ENCODE data around the gene NMT1. TPM values are rescaled to one million over a fixed set of nuclear protein-coding genes. Genes with fewer than 3 reads are reported as not detected.

Gene NMT1
- total RNA-seq, 1 donor from 2014 or later: 81.9 TPM

DNA sequence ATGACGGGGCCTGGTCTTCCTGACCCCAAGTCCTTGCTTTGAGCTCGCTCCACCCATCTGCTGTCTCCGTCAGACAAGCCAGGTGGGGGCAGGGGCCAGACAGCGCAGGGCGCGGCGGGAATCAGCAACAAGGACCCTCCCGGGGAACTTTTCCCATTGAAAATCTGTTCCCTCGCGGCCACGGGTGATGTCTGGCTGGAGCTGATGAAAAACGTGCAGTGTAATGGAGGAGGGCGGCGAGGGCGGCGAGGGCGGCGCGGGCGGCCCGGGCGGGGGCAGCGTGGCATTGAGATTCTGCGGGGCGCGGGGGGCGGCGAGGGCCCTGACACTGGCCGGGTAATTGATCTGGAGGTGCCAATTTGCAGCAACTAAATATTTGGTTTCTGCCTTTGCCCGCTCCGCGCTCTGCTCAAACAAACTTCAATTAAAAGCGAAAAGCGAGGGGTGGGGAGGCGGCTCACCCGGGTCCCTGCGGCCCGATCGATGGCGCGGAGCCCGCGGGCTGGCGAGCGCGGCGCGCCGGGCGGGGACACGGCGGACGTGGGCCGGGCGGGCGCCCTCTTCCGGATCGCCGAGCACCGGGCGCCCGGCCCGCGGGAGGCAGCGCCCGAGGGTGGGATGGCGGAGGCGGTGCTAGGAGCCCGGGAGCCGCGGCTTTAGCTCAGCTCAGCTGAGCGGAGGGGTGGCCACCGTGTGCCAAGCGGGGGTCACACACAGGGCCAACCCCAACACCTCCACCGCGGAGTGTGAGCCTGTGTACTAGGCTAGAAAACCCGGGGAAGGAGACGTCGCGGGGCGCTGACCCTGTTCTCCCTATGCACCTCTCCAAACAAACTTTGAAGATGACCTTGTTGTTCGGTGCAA lies 42.0 kb upstream of the NMT1 start:
- DNase-seq (ENCODE audit: low read depth): no peak

DNA sequence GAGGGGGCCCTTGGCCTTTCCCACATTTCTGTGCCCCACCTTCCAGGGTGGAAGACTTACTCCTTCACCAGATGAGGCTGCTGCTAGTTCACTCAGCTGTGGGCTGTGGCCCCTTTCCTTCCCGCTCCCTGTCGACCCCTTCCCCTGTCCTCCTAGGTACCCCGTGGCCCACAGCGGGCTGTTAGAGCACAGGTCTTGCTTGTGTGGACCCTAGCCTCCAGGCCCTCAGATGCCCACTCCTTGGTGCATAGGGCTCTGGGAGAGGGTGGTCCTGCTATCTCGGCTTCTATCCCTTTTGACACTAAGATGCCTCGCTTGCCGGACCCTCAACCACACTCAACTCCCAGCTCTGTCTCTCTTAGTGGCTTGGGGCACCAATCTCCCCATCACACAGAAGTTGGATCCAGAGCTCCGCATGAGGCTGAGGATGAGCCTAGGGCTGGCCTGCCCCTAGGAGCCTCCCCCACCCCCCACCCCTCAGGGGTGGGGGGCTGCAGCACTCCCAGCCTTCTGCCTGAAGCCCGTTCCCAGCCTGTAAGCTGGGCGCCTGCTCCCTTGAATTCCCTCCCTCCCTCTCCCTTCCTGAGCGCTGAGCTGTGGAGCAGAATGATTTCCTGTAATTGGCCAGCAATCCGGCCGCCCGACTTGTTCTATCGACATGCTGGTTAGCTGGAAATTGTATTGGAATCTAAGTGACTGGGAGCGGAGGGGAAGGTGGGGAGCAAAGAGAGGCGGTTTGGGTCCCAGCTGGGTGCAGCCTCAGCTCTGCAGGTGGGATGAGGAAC lies 40.6 kb upstream of the NMT1 start:
- H3K4me3 ChIP-seq (ENCODE audit: low read depth, low read length): no peak overlapping the region
- peak; percentile 10 for DNase-seq (ENCODE audit: low read depth)
- TF ChIP-seq, protein P1, sequence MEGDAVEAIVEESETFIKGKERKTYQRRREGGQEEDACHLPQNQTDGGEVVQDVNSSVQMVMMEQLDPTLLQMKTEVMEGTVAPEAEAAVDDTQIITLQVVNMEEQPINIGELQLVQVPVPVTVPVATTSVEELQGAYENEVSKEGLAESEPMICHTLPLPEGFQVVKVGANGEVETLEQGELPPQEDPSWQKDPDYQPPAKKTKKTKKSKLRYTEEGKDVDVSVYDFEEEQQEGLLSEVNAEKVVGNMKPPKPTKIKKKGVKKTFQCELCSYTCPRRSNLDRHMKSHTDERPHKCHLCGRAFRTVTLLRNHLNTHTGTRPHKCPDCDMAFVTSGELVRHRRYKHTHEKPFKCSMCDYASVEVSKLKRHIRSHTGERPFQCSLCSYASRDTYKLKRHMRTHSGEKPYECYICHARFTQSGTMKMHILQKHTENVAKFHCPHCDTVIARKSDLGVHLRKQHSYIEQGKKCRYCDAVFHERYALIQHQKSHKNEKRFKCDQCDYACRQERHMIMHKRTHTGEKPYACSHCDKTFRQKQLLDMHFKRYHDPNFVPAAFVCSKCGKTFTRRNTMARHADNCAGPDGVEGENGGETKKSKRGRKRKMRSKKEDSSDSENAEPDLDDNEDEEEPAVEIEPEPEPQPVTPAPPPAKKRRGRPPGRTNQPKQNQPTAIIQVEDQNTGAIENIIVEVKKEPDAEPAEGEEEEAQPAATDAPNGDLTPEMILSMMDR (conservative IDR thresholded peaks at IDR 0.05; ENCODE audit: low read depth, low read length): no peak

More for the DNA sequence above, 42.0 kb upstream of the NMT1 start:
- TF ChIP-seq, protein P1 (conservative IDR thresholded peaks at IDR 0.05; ENCODE audit: low read depth, low read length): peak; percentile 10
- peak overlapping the region; percentile 52 for H3K4me3 ChIP-seq (ENCODE audit: low read depth, low read length)

DNA sequence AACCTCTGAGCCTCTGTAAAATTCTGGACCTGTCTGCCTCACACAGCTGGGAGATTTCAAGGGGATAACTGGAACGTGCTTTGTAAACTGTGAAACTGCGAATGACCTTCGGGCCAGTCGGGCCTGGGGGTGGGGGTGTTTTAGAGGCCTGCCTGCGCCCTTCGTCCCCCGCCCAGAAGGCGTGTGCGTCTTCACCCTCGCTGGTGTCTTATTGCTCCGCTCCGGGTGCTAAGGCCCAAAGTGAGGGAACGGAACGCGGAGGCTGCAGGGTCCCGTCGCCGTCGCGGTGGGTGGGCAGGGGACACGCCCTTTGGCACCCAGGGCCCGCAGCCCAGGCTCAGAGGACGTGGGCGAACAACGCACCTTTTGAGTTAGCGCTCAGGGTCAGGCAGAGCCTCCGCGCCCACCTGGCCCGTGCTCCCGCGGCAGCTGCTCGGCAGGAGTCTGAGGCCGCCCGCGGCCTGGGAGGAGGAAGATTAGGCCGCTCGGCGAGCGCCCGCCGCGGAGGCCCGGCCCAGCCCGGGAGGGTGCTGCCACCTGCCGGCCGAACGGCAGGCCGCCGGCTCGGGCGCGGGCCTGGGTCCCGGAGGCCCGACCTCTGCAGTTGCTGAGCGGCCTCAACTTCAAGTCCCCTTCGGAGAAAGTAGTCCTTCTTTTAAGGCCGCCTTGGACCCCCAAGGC lies 39.4 kb upstream of the NMT1 start:
- TF ChIP-seq, protein P1 (conservative IDR thresholded peaks at IDR 0.05; ENCODE audit: low read depth, low read length): peak; percentile 64
- no peak for DNase-seq (ENCODE audit: low read depth)
- H3K4me3 ChIP-seq (ENCODE audit: low read depth, low read length): peak overlapping the region; percentile 48

DNA sequence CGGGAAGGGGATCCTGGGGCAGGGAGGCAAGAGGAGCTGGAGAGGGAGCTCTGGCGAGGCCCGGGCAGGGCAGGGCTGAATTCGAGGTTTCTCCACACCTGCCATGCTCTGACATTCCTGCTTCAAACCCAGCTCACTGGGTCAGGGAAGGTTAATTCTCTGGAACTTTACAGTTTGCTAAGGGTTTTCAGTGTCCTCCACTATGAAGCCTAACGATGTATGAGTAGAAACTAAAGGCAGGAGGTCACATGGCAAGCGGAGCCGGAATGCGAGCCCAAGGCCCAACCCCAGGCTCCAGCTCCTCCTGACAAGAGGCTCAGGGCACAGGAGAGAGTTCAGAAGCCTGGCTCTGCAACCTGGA lies 38.8 kb upstream of the NMT1 start:
- DNase-seq (ENCODE audit: low read depth): no peak
- TF ChIP-seq, protein P1 (conservative IDR thresholded peaks at IDR 0.05; ENCODE audit: low read depth, low read length): no peak
- no peak overlapping the region for H3K4me3 ChIP-seq (ENCODE audit: low read depth, low read length)

DNA sequence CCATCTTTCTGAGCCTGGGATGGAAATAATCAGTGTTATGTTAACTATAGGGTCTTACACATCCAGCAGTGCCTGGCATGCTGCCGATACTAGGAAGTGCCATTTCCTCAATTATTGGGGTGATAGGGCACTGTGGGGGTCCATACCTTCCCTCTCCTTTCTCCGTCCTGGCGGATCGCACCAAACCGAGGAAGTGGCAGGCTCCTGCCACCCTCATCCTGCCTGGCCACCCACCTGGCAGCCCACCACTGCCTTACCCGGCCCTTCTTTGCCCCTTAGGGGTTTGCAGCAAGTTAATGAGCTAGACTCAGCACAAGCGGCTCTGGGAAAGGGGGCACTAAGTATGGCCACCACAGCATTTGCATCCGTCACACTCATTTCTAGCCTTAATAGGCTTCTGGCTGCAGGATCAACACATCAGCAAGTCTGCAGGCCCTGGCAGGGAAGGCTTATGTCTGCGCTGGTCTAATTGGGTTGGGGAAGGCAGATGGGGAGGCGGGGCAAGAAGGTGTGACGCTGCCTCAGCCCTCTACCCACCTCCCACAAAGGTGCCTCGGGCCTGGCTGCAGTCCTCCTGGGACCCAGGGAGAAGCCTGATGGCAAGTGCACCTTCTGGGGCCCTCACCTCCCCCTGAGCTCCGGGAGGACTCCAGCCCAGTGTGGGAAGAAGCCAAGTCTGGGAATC lies 38.3 kb upstream of the NMT1 start:
- no peak overlapping the region for H3K4me3 ChIP-seq (ENCODE audit: low read depth, low read length)
- TF ChIP-seq, protein P1 (conservative IDR thresholded peaks at IDR 0.05; ENCODE audit: low read depth, low read length): no peak
- DNase-seq (ENCODE audit: low read depth): no peak

DNA sequence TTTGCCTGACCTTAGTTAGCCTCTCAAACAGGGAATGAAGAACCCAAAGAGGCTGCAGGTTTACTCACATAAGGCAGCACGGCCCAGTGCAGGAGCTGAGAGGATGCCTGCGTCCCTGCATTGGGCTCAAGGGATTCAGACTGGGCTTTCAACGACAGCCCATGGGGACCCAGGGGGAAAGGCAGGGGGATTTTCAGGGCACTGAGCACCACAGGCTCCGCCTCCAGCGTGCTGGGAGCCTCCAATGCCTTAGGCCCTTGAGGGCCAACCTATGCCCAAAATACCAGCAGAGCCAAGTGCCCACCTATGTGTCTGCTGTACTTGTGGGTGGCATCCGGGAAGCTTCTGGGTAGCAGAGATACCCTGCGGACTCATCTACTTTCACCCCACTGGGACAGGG lies 32.0 kb upstream of the NMT1 start:
- H3K4me3 ChIP-seq (ENCODE audit: low read depth, low read length): no peak overlapping the region
- TF ChIP-seq, protein P1 (conservative IDR thresholded peaks at IDR 0.05; ENCODE audit: low read depth, low read length): no peak
- DNase-seq (ENCODE audit: low read depth): no peak

Measured in epithelial cell of proximal tubule (primary cell).